Activated naive CD8-positive, alpha-beta T cell treated with anti-CD3 and anti-CD28 coated beads, Interleukin-2, amount 50 U/mL, for 16 hours (primary cell): ENCODE results near the gene OGFR.

Experiments
- DNase-seq: peaks from one replicate; pipeline ENCODE4 v3.0.0-alpha.2; 2020; ENCODE audit warnings: low read depth, low spot score

OGFR gene

DNA sequence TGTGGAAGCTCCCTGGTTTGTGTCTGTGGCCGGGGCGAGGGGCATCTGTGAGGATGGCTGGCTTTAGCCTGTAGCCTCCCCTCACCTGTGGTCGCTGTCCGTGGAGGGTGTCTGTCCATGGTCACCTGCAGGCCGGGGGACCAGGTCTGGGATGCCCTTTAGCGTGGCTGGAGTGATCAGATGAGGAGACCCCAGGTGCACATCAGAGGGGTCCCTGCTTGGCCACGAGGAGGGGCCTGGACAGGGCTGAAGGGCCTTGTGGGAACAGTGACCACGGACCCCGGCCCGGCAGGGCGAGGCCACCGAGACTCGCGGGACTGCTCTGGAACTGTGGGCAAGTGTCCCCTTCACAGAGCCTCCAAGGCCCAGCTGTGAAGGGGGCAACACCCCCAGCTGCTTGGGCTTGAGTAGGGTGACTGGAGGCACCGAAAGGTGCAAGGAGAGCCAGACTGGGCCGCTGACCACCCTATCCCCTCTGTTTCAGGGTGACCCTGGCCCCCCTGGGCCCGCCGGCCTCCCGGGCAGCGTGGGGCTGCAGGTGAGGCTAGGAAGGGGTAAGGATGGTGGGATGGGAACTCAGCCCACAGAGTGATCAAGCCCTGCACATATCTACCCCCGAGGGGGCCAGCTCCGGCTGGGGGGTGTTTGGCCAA lies 20.8 kb downstream of the OGFR start:
- no peak for DNase-seq

DNA sequence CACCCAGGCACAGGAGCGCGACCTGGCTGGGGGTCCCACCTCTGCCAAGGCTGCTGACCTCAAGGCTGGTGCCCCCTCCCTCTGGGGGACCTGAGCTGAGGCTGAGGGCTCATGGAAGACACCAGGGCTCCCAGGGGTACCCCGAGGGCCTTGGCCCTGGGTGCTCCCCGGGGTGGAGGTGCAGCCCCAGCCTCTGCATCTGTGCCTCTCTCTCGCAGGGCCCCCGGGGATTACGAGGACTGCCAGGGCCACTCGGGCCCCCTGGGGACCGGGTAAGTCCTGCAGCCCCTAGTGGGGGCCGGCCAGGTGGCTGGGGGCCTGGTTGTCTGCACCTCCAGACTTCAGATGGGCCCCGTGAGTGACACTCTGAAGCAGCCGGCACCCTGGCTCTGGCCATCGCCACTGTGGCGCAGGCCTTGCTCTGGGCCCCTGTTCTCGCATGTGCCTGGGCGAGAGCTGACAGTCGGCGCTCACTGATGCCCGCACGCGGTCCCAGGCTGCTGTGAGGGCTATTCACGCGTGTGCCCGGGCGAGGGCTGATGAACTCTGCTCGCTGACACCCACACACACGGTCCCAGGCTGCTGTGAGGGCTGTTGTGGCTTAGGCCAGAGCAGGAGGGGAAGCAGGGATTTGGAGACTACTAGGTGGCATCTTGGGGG lies 21.5 kb downstream of the OGFR start:
- DNase-seq: no peak

DNA sequence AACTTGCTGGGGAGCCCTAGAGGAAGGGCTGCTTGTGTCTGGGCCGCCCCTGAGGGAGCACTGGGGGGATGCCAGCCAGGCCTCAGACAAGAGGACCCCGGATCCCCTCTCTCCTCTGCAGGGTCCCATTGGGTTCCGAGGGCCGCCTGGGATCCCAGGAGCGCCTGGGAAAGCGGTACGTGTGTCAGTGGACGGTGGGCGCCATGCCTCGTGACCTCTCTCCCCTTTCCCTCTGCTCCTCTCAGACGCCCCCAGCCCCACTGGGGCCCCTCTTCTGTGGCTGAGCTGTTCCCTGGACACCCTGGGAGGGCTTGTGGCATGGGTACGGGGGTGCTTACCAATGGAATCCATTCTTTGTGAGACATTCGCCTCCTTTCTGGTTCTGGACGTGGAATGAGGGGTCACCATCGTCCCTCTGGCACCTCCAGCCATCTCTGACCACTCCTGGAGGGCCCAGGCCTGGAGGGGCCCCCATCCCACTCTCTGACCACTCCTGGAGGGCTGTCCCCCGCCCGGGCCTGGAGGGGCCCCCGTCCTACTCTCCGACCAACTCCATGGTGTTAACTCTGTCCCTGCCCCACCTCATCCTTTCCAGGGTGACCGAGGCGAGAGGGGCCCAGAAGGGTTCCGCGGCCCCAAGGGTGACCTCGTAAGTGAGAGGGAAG lies 22.1 kb downstream of the OGFR start:
- DNase-seq: no peak

DNA sequence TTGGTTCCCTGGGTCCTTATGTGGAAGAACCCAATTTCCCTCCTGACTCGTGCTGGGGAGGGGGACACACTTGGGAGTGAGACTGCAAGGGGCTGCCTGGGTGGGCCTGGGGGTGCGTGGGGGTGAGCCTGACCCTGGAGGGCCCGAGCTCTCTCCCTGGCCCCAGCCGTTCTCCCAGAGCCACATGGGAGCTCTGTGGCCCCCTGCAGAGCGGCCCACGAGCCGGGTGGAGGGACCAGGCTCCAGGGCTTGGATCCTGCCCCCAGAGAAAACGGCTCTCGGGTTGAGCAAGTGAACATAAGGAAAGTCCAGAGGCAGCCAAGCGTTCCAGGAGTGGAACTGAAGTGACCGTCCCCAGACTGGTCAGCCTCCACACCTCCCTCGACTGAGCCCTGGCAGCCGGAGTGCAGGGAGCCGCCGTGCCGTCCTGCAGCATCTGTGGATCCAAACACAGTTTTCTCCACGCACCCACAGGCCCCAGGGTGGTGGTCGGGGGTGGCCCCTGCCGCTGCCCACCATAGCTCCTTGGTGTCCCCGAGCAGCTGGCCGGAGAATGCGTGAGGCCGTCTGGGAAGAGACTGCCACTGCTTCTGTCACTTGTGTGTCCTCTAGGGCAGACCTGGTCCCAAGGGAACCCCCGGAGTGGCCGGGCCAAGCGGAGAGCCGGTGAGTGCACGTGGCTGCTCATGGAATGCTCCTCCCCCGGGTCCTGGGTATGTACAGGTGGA lies 22.8 kb downstream of the OGFR start:
- DNase-seq: no peak

DNA sequence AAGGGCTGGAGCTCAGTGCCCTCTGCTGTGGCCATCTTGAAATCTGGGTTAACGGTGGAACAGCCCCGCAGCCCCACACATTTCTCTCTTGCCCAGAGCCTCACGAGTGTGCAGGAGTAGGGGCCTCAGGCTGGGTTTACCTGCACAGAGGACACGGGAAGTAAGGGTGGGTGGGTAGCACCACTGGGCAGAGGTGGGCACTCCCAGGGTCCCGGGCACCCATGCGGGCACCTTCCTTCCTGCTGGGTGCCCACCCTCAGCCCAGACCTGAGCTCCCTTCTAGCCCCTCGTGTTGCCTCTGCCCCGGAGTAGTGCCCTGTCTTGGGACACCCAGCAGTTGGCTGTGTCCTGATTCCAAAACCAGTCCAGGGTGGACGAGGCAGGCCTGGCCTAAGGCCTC lies 23.4 kb downstream of the OGFR start:
- DNase-seq: no peak

DNA sequence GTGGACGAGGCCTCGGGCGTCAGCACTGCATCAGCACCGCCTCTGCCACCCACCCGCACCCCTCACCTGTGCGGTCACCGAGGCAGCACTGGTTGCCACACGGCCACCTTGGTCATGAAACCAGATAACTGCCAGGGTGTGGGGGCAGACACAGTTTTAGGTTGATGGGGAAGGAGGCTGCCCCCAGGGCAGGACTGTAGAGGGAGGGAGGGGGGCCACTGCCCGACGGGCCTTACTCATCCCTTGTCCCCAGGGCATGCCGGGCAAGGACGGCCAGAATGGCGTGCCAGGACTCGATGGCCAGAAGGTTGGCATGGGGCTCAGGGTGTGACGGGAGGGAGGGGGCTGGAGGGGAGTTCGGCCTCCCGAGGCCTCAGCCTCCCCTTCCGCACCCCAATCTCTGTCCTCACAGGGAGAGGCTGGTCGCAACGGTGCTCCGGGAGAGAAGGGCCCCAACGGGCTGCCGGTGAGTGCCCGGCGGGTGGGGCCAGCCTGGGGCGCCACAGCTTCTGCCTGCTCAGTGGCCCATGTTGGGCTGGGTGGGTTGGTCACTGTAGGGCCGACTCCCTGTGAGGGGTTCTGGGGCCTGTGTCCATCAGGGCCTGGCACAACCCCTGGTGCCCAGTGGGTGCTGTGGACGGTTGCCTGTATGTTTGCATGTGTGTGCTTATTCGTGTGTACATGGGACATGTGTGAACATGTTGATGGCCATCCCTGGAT lies 24.0 kb downstream of the OGFR start:
- DNase-seq: no peak

DNA sequence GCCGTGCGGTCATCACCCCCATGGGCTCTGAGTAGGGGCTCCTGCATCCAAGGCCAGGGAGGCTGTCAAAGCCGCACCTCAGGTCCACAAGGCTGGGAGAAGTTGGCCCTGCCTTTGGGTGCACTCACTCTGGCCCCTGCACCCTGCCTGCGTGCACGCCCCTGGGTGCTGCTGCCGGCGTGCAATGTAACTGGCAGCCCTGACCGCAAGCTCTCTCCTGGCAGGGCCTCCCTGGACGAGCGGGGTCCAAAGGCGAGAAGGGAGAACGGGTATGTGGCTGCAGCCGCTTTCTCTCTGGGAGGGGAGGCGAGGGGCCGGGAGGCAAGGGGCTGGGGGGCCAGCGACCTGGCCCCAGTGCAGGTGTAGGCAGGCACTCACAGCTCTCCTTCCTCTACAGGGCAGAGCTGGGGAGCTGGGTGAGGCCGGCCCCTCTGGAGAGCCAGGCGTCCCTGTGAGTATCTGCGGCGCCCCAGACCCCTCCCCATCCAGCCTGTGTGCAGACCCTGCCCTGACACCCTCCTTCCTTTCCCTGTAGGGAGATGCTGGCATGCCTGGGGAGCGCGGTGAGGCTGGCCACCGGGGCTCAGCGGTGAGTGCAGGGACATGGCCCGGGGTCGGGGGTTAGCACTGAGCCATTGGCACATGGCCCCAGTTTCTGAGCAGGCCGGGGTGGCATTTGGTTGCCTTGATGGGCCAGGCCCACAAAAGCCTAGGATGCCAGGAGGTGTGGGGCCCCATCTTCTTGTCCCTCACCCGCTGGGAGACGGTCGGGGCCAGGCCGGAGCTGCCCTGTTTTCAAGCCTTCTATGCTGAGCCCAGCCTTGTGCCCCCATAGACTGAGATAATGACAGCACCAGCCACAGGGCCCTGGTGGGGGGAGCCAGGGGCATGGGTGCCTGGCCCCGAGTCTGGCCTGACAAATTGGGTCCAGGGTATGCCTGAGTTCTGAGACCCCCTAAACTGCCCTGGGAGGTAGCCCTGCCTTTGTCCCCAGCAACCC lies 24.9 kb downstream of the OGFR start:
- DNase-seq: no peak

DNA sequence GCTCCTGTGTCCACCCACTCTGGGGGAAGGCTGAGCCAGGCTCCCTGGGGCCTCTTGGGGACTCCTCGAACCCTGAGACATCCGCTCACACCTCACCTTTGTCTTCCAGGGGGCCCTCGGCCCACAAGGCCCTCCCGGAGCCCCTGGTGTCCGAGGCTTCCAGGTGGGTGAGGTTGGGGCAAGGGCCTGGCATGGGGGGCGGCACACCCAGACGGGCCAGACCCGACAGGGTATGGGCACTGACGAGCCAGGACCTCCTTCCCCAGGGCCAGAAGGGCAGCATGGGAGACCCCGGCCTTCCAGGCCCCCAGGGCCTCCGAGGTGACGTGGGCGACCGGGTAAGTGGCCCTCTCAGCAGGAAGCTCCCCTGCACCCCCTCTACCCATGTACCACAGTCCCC lies 25.6 kb downstream of the OGFR start:
- DNase-seq: no peak

DNA sequence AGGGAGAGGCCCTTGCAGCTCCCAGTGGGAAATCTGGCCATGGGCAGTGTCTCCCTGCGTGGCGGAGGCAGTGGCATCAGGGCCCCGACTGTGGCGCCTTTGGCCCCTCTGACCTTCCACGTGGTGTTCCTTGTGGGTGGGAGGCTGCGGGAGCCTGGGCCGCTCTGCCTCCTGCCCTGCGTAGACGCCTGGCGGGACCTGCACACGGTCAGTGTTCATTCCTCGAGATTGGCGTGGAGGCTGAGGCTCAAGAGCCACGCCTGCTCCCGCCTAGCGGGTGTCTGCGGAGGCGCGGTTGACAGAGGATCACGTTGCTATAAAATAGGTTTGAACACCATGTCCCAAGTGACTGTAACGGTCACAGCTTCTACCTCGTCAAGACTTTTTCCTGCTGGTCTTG lies 26.2 kb downstream of the OGFR start:
- no peak for DNase-seq

DNA sequence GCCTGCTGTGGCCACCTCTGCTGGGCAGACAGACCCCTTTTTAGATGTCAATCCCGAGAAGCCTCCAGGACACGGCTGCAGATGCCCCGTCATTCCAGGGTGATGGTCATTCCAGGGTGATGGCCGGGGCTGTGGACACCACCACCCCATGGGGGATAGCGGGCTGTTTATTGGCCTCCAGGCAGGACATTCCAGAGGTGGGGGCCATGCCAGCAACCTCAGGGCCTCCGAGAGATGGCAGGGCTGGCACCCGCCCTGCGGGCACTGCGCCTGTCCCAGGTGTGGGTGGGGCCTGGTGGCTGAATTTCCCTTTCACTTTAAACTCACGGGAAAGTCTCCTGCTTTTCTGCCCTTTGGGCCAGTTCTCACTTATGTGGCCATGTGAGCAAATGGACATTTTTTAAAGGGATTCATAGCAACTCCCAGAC lies 26.7 kb downstream of the OGFR start:
- no peak for DNase-seq

DNA sequence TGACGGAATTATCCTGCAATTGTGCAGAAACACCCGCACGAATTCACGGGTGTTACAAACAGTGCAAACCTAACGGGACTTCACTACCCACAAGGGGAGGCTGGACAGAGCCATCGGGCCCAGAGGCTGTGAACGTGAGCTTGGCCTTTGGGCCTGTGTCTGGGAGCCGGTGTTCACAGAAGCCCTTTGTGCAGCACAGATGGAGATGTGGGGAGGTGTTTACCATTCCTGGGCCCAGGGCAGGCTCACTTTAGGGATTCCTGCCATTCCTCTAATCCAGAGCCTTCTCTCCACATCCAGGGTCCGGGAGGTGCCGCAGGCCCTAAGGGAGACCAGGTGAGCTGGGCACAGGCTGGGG lies 27.2 kb downstream of the OGFR start:
- DNase-seq: no peak

DNA sequence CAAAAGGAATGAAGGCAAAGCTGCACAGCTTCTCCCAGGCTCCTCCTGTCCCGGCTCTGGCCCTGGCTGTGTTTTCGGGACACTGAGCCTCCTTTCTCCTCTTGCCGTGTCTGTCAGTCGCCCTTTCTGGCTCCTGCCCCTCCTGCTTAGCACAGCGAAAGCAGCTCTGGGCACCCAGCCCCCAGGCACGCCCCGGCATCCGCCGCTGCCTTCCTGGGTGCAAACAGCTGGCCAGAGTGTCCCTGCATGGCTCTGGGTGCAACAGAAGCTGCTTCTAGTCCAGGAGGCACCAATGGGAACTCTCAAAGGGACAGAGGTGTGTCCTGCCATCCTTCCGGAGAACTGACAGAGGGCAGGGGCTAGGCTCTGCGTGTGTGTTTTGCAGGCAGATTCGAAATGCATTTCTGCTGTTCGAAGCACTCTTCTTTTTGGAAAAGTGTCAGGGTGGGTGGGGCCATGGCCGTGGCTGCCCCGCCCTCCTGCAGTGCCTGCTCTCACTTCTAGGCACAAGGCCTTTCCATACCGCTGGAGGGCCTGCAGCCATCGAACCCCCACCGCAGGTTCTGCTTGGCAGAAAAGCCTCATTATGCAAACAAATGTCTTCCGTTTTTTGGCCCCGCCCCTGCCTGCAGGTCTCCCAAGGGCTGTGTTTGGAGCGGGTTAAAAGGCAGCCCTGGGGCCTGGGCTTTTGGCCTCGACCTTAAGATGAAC lies 27.7 kb downstream of the OGFR start:
- DNase-seq: no peak

DNA sequence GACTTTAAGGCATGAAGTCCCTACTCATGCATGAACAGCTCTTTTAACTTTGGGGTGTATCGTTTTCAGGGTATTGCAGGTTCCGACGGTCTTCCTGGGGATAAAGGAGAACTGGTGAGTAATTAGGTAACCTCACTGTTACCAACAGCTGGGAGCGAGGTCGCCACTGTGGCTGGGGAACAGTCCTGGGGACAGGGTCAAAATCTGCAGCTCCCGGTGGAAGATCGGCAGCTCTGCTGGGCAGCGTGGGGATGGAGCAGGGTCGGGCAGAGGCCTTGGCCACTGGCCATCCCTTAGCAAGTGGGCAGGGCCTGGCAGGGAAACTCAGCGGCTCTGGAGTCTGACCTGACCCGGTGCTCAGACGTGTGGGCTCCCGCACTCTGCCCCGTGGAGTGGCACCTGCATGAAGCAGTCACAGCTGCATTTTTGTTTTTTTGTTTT lies 28.3 kb downstream of the OGFR start:
- no peak for DNase-seq

DNA sequence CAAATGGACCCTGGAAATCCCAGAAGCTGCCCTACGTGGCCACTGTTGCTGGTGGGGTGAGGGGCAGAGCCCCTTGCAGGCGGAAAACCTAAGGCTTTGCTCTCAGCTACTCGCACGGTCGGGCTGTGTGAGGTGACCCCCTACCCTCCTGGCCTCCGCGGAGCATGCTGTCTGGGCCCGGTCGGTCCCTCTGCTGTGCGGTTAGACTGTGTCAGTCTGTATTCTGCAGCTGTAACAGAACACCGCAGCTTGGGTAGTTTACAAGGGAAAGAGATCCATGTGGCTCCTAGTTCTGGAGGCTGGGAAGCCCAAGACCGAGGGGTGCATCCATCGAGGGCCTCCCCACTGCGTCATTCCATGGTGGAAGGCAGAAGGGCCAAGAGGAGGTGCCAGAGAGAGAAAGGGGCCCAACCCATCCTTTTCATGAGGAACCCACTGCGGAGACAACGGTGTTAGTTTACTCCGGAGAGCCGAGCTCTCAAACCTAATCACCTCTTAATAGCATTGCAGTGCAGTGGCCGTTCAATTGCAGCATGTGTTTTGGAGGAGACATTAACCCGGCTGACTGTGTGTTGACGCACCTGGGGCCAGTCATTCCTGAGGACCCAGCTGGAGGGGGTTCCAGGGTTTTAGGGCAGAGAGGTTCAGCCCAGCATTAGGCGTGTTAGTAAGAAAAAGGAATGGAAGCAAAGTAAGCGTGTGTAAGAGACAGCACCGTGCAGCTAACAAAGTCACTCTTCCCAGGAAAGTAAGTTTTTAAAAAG lies 30.5 kb downstream of the OGFR start:
- DNase-seq: no peak

DNA sequence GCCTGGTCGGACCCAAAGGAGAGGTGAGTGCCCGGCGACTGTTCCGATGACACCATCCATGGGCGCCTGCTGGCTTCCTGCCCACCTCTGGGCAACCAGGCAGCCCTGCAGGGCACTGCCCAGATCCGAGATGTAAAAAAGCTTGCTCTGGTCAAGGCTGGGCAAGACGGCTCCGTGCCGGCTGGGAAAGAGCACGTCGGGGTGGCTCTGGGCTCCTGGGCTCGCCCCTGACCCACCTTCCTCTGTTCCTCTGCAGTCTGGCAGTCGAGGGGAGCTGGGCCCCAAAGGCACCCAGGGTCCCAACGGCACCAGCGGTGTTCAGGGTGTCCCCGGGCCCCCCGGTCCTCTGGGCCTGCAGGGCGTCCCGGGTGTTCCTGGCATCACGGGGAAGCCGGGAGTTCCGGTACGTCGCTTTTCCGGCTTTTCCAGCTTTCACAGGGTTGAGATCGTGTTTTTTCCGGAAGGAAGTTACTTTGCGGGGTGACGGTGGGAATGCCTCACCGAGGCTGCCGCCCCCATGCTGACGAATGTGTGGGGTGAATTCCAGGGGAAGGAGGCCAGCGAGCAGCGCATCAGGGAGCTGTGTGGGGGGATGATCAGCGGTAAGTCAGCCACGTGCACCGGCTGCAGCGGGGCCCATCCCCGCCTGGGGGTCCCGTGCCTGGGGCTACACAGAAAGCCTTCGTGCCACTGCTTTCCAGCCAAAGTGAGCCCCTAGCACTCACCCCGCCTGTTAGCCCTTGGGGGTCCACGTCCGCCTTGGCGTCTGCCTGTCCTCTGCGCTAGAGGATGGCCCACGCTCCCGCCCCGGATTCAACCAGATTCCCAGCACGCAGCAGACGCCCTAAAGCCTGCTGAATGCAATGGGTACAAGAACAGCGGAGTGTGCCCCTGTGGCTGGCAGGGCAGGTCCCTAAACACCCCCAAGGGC lies 31.6 kb downstream of the OGFR start:
- DNase-seq: no peak

DNA sequence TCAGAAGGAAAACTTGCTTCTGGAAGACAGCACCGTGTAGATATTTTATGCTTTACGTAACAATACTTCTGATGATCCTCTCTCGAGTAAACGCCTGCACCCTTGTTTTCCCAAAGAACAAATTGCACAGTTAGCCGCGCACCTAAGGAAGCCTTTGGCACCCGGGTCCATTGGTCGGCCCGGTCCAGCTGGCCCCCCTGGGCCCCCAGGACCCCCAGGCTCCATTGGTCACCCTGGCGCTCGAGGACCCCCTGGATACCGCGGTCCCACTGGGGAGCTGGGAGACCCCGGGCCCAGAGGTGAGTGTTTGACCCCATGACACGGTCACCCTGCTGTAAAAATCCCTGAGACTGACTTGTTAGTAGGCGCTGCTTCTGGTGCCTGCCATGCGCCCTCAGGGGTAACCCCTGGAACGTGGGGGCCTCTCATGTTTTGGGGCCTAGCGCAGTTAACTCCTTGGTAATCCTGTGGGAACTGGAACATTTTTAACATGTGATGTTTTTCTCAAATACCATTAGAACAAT lies 32.4 kb downstream of the OGFR start:
- no peak for DNase-seq

DNA sequence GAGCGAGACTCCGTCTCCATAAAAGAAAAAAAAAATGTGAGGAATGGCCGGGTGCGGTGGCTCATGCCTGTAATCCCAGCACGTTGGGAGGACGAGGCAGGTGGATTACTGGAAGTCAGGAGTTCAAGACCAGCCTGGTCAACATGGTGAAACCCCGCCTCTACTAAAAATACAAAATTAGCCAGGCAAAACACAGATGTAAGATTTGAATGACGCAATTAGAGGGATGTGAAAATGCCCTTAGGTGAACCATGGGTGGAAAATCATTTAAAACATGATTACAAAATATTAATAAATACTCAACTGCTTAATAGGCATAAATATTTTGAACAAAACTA lies 33.1 kb downstream of the OGFR start:
- no peak for DNase-seq
